ENCODE data around the gene AP1S1.

GRCh38 chr7:101126651-101127459 lies 27.4 kb upstream of the AP1S1 start, which contains the start of gene SERPINE1:
- TF ChIP-seq CTCF (IDR thresholded peaks at IDR 0.05; ENCODE audit: borderline replicate concordance, extremely low read depth, low read length, poor library complexity, severe bottlenecking) (peak; percentile 39), EZH2 (IDR thresholded peaks at IDR 0.05; ENCODE audit: borderline replicate concordance, low read depth, low read length, severe bottlenecking) (no peak)
